IMR-90 (cell line): ENCODE measurements around the gene KCNQ1. TPM values are rescaled to one million over a fixed set of nuclear protein-coding genes. Genes with fewer than 3 reads are reported as not detected.

ENCODE experiments used
- ATAC-seq: fragments of 200-7000 bp; cut with Tn5 transposase; 2 replicates; pipeline ENCODE4 v1.9.1; 2020; ENCODE audit warnings: low read depth, mild to moderate bottlenecking, moderate library complexity
- BruUV-seq: library from RNA; stranded (reverse); fragments of 400-500 nt; replicated peaks from 2 replicates; lab custom pipeline; 2021; lab: Mats Ljungman, UMichigan
- CTCF ChIA-PET: fragments of 300-600 bp; formaldehyde crosslinking; extraction: SDS; loops from one replicate; lab custom pipeline; 2021; ENCODE audit warnings: antibody characterized with exemption; lab: Yijun Ruan, JAX
- POLR2A ChIA-PET: fragments of 300-600 bp; sonication (Branson Sonifier 250); formaldehyde crosslinking; loops from one replicate; lab custom pipeline; 2022; ENCODE audit warnings: antibody characterized with exemption; ENCODE audit not compliant: unreplicated experiment; lab: Charles Lee
- DNase-seq: peaks from one replicate; pipeline ENCODE4 v3.0.0; 2013
- H2AFZ ChIP-seq: replicated peaks from 2 replicates; pipeline ENCODE3; 2013; ENCODE audit warnings: low read length, mild to moderate bottlenecking; ENCODE audit not compliant: poor library complexity
- H2AK5ac ChIP-seq: 2 replicates; pipeline ENCODE4 v1.6.1; 2013; ENCODE audit warnings: low read depth, low read length, inconsistent platforms
- H2AK9ac ChIP-seq: replicated peaks from 2 replicates; pipeline ENCODE3; 2013; ENCODE audit warnings: mild to moderate bottlenecking, low read depth, low read length, moderate library complexity; ENCODE audit not compliant: poor library complexity
- H2BK120ac ChIP-seq: 2 replicates; pipeline ENCODE4 v1.6.1; 2013; ENCODE audit warnings: low read depth, low read length, inconsistent platforms
- H2BK15ac ChIP-seq: 3 replicates; pipeline ENCODE4 v1.6.1; 2013; ENCODE audit warnings: low read depth, low read length, inconsistent platforms
- H2BK20ac ChIP-seq: 2 replicates; pipeline ENCODE4 v1.6.1; 2013; ENCODE audit warnings: low read depth, mild to moderate bottlenecking, inconsistent platforms, low read length, moderate library complexity
- H2BK5ac ChIP-seq: 2 replicates; pipeline ENCODE4 v1.6.1; 2013; ENCODE audit warnings: mild to moderate bottlenecking, low read depth, low read length, inconsistent platforms; ENCODE audit not compliant: poor library complexity, severe bottlenecking
- H3K14ac ChIP-seq: replicated peaks from 2 replicates; pipeline ENCODE4 v1.6.1; 2013; ENCODE audit warnings: low read depth, low read length, inconsistent platforms
- H3K18ac ChIP-seq: 2 replicates; pipeline ENCODE4 v1.6.1; 2013; ENCODE audit warnings: low read depth, low read length, control low read depth
- H3K23ac ChIP-seq: 2 replicates; pipeline ENCODE4 v1.6.1; 2013; ENCODE audit warnings: low read depth, low read length, inconsistent platforms
- H3K27ac ChIP-seq: 2 replicates; pipeline ENCODE4 v1.5.1; 2013; ENCODE audit warnings: mild to moderate bottlenecking, control low read depth, low read length; ENCODE audit not compliant: insufficient read depth
- H3K27me3 ChIP-seq: 2 replicates; pipeline ENCODE4 v1.6.1; 2013; ENCODE audit warnings: low read length; ENCODE audit not compliant: control insufficient read depth, insufficient read depth
- H3K36me3 ChIP-seq: 2 replicates; pipeline ENCODE4 v1.6.1; 2013; ENCODE audit warnings: low read length, mixed read lengths; ENCODE audit not compliant: control insufficient read depth, insufficient read depth
- H3K4ac ChIP-seq: 2 replicates; pipeline ENCODE4 v1.6.1; 2013; ENCODE audit warnings: low read depth, low read length, inconsistent platforms
- H3K4me1 ChIP-seq: 2 replicates; pipeline ENCODE4 v1.6.1; 2013; ENCODE audit warnings: low read length, mixed read lengths; ENCODE audit not compliant: control insufficient read depth, insufficient read depth
- H3K4me2 ChIP-seq: 2 replicates; pipeline ENCODE4 v1.6.1; 2013; ENCODE audit warnings: low read depth, mild to moderate bottlenecking, control low read depth, low read length, moderate library complexity
- H3K4me3 ChIP-seq: 2 replicates; pipeline ENCODE4 v1.5.1; 2013; ENCODE audit warnings: low read depth, mild to moderate bottlenecking, control low read depth, low read length, moderate library complexity; ENCODE audit not compliant: insufficient read depth
- H3K56ac ChIP-seq: 2 replicates; pipeline ENCODE4 v1.6.1; 2013; ENCODE audit warnings: low read length, inconsistent platforms; ENCODE audit not compliant: insufficient read depth; ENCODE audit errors: extremely low read depth
- H3K79me1 ChIP-seq, 2 experiments: 2 replicates each; pipeline ENCODE4 v1.6.1; 2013; ENCODE audit warnings: low read length in 2 of 2, inconsistent platforms in 1 of 2, low read depth in 1 of 2
- H3K9ac ChIP-seq: 2 replicates; pipeline ENCODE4 v1.6.1; 2013; ENCODE audit warnings: low read depth, low read length, control low read depth
- H3K9me1 ChIP-seq: 2 replicates; pipeline ENCODE4 v1.6.1; 2013; ENCODE audit warnings: low read length, inconsistent platforms; ENCODE audit not compliant: insufficient read depth
- H3K9me3 ChIP-seq: 2 replicates; pipeline ENCODE4 v1.6.1; 2013; ENCODE audit warnings: low read length; ENCODE audit not compliant: control insufficient read depth, insufficient read depth
- H4K20me1 ChIP-seq: 2 replicates; pipeline ENCODE4 v1.6.1; 2013; ENCODE audit warnings: low read length, inconsistent platforms; ENCODE audit not compliant: insufficient read depth
- H4K5ac ChIP-seq: 2 replicates; pipeline ENCODE4 v1.6.1; 2013; ENCODE audit warnings: mild to moderate bottlenecking, low read depth, low read length, control low read depth
- H4K8ac ChIP-seq, 2 experiments: 2 replicates each; pipeline ENCODE4 v1.6.1; 2013; ENCODE audit warnings: low read depth in 2 of 2, low read length in 2 of 2, control low read depth in 1 of 2, inconsistent platforms in 1 of 2
- H4K91ac ChIP-seq: 2 replicates; pipeline ENCODE4 v1.6.1; 2013; ENCODE audit warnings: low read depth, low read length, inconsistent platforms; ENCODE audit not compliant: insufficient read depth
- CEBPB ChIP-seq: IDR thresholded peaks from 2 replicates; pipeline ENCODE4 v1.6.1; 2012; ENCODE audit warnings: low read depth, low read length, improper control_type of control experiment
- CHD1 ChIP-seq: IDR thresholded peaks from 2 replicates; pipeline ENCODE4 v1.6.1; 2012; ENCODE audit warnings: low read depth, low read length, improper control_type of control experiment
- MAFK ChIP-seq: IDR thresholded peaks from 2 replicates; pipeline ENCODE4 v1.6.1; 2012; ENCODE audit warnings: low read depth, low read length, improper control_type of control experiment
- MAZ ChIP-seq: IDR thresholded peaks from 2 replicates; pipeline ENCODE4 v1.6.1; 2012; ENCODE audit warnings: low read depth, mild to moderate bottlenecking, low read length, improper control_type of control experiment, moderate library complexity, borderline replicate concordance
- MXI1 ChIP-seq: IDR thresholded peaks from 2 replicates; pipeline ENCODE4 v1.6.1; 2012; ENCODE audit warnings: low read depth, mild to moderate bottlenecking, low read length, moderate library complexity, borderline replicate concordance
- POLR2A ChIP-seq: IDR thresholded peaks from 2 replicates; pipeline ENCODE4 v1.6.1; 2012; ENCODE audit warnings: mild to moderate bottlenecking, low read depth, low read length
- RAD21 ChIP-seq: IDR thresholded peaks from 2 replicates; pipeline ENCODE4 v1.6.1; 2012; ENCODE audit warnings: low read length, improper control_type of control experiment
- SMC3 ChIP-seq: fragments of 150-350 bp; IDR thresholded peaks from 2 replicates; pipeline ENCODE4 v1.6.1; 2016; ENCODE audit warnings: low read depth, mild to moderate bottlenecking, antibody characterized with exemption, low read length, moderate library complexity
- WGBS, 2 experiments: methylation state at CpG; one replicate each; pipeline versions ENCODE4 v1.1.5 to v1.1.7; 2013; ENCODE audit warnings: missing lambda C conversion rate in 2 of 2; ENCODE audit not compliant: insufficient read length in 1 of 2; ENCODE audit errors: extremely low coverage in 2 of 2; 5-methylcytosine and 5-hydroxymethylcytosine counted together
- dilution Hi-C: fragments of 300-500 bp; cut with HindIII; formaldehyde crosslinking; loops from one replicate; pipeline ENCODE4 v1.14.3; 2018; ENCODE audit warnings: low sequenced_read_pairs; ENCODE audit not compliant: unreplicated experiment
- in situ Hi-C: fragments of 300-500 bp; cut with MboI; formaldehyde crosslinking; loops from 3 replicates; pipeline ENCODE4 v1.14.3; 2019; ENCODE audit warnings: low sequenced_read_pairs, inconsistent platforms, mixed read lengths
- intact Hi-C: fragments of 100-400 bp; cut with micrococcal nuclease; formaldehyde crosslinking; loops from 2 replicates; pipeline ENCODE4 v1.10.0; 2022
- polyA plus RNA-seq, 3 experiments: library from polyadenylated mRNA; depleted of rRNA; stranded (reverse); fragments of >200 nt; gene quantifications; 2 replicates each; pipeline ENCODE4 v1.2.3, GENCODE V29; 2012; ENCODE audit warnings: low replicate concordance in 1 of 3
- total RNA-seq: library from RNA; depleted of rRNA; stranded (reverse); fragments of >200 nt; gene quantifications from 2 replicates; pipeline ENCODE4 v1.2.3, GENCODE V29; 2012
- TF ChIP-seq, protein P1 (sequence below): fragments of 150-350 bp; IDR thresholded peaks from 2 replicates; pipeline ENCODE4 v1.6.1; 2016; ENCODE audit warnings: low read depth, mild to moderate bottlenecking, low read length, moderate library complexity, borderline replicate concordance
- TF ChIP-seq, protein P2 (sequence below): fragments of 150-350 bp; IDR thresholded peaks from 2 replicates; pipeline ENCODE4 v1.6.1; 2017; ENCODE audit warnings: mild to moderate bottlenecking, antibody characterized with exemption, low read length, low read depth

KCNQ1 gene
- total and polyA plus RNA-seq, 2 of the 4 experiments (the other 2 are of a cell fraction), result 0.07 TPM; not detected in 1

- no peak for TF ChIP-seq CHD1
- TF ChIP-seq MXI1, result no peak
- TF ChIP-seq SMC3, result no peak
- no peak for TF ChIP-seq CEBPB
- no peak for TF ChIP-seq MAFK
- TF ChIP-seq, protein P1, sequence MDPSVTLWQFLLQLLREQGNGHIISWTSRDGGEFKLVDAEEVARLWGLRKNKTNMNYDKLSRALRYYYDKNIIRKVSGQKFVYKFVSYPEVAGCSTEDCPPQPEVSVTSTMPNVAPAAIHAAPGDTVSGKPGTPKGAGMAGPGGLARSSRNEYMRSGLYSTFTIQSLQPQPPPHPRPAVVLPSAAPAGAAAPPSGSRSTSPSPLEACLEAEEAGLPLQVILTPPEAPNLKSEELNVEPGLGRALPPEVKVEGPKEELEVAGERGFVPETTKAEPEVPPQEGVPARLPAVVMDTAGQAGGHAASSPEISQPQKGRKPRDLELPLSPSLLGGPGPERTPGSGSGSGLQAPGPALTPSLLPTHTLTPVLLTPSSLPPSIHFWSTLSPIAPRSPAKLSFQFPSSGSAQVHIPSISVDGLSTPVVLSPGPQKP, result no peak
- no peak for TF ChIP-seq RAD21
- TF ChIP-seq, protein P2, sequence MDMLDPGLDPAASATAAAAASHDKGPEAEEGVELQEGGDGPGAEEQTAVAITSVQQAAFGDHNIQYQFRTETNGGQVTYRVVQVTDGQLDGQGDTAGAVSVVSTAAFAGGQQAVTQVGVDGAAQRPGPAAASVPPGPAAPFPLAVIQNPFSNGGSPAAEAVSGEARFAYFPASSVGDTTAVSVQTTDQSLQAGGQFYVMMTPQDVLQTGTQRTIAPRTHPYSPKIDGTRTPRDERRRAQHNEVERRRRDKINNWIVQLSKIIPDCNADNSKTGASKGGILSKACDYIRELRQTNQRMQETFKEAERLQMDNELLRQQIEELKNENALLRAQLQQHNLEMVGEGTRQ, result no peak
- no peak for TF ChIP-seq MAZ
- no peak for TF ChIP-seq POLR2A
- H3K36me3 ChIP-seq, result no peaks in the 10 kb centered on the region
- H3K56ac ChIP-seq, result no peak overlapping the region
- H3K4me1 ChIP-seq, result no peaks in the 10 kb centered on the region
- H2BK5ac ChIP-seq, result no peak overlapping the region
- intact Hi-C loops, result no loop called here
- ATAC-seq (no peak), DNase-seq (no peak)
- H3K9me1 ChIP-seq, result no peaks in the 10 kb centered on the region
- H3K23ac ChIP-seq, result no peak overlapping the region
- no peak overlapping the region for H3K18ac ChIP-seq
- H3K9ac ChIP-seq, result no peak overlapping the region
- H3K14ac ChIP-seq, result no peak overlapping the region
- no peak overlapping the region for H3K27ac ChIP-seq
- no peak overlapping the region for H3K4me3 ChIP-seq
- no peak overlapping the region for H4K5ac ChIP-seq
- no CpG with 5 or more reads among the region's 3 CpGs for WGBS, 2 experiments
- H3K4ac ChIP-seq, result no peak overlapping the region
- no peak overlapping the region for H2BK120ac ChIP-seq
- no peak overlapping the region for H2AK5ac ChIP-seq
- no TSS peak for BruUV-seq
- no peak overlapping the region for H2AK9ac ChIP-seq
- H3K79me1 ChIP-seq, result no peaks in the 10 kb centered on the region
- in situ Hi-C loops, result loop anchor here (10.0 kb wide), 1 partner anchor 75 kb away; no protein-coding TSS in a partner anchor
- ChIA-PET CTCF (no interaction called here), POLR2A (no interaction called here)
- H4K91ac ChIP-seq, result no peak overlapping the region
- H3K9me3 ChIP-seq, result no peaks in the 10 kb centered on the region; the same call in 1 of the 2 replicates
- no peak overlapping the region for H2AFZ ChIP-seq
- H3K27me3 ChIP-seq, result peaks cover 35% of the 10 kb centered on the region
- no peak overlapping the region for H2BK15ac ChIP-seq
- no peaks in the 10 kb centered on the region for H4K20me1 ChIP-seq
- no peak overlapping the region for H3K4me2 ChIP-seq
- H2BK20ac ChIP-seq, result no peak overlapping the region
- no peak overlapping the region for H4K8ac ChIP-seq
- dilution Hi-C loops, result no loop called here
Observed at GRCh38 chr11:2439820-2440219, 5.0 kb upstream of the KCNQ1 start.
